GM21576 (cell line): ENCODE data around the gene CTAGE15.
A peak's percentile ranks its signal among the peaks of the same experiment; 100 is the strongest.
"Not testable (repeated sequence)": the region's sequence is repeated elsewhere in the genome, so short reads cannot be mapped to it uniquely, and the experiment has no call there.

Experiments used
- ATAC-seq: cut with Tn5 transposase; IDR thresholded peaks from one replicate; pipeline ENCODE4 v1.9.1; 2021; ENCODE audit warnings: mild to moderate bottlenecking, moderate library complexity; ENCODE audit not compliant: unreplicated experiment

CTAGE15 gene, protein sequence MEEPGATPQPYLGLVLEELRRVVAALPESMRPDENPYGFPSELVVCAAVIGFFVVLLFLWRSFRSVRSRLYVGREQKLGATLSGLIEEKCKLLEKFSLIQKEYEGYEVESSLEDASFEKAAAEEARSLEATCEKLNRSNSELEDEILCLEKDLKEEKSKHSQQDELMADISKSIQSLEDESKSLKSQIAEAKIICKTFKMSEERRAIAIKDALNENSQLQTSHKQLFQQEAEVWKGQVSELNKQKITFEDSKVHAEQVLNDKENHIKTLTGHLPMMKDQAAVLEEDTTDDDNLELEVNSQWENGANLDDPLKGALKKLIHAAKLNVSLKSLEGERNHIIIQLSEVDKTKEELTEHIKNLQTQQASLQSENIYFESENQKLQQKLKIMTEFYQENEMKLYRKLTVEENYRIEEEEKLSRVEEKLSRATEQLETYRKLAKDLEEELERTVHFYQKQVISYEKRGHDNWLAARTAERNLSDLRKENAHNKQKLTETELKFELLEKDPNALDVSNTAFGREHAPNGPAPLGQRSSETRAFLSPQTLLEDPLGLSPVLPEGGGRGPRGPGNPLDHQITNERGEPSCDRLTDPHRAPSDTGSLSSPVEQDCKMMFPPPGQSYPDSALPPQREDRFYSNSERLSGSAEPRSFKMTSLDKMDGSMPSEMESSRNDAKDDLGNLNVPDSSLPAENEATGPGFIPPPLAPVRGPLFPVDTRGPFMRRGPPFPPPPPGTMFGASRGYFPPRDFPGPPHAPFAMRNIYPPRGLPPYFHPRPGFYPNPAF

DNA sequence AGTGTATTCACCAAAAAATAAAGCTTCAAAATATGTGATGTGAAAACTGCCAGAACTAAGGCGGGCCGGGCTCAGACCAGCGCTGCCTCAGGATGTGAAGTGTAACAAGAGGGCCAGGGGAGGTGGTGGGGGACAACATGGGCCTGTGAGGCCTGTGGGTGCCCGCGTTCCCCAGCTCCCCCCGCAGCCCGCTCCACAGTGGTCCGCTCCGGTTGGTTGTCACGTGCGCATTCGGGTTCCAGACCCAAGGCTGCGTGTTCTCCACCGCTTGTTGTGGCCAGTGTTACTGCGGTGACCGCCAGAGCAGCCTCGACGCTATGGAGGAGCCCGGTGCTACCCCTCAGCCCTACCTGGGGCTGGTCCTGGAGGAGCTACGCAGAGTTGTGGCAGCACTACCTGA, at the start of gene CTAGE15:
CTAGE15 (plus strand) TSS at position 301 of the 400 bp plus-strand sequence; CDS start at position 318, 17 bp downstream.
- ATAC-seq = not testable (repeated sequence)

DNA sequence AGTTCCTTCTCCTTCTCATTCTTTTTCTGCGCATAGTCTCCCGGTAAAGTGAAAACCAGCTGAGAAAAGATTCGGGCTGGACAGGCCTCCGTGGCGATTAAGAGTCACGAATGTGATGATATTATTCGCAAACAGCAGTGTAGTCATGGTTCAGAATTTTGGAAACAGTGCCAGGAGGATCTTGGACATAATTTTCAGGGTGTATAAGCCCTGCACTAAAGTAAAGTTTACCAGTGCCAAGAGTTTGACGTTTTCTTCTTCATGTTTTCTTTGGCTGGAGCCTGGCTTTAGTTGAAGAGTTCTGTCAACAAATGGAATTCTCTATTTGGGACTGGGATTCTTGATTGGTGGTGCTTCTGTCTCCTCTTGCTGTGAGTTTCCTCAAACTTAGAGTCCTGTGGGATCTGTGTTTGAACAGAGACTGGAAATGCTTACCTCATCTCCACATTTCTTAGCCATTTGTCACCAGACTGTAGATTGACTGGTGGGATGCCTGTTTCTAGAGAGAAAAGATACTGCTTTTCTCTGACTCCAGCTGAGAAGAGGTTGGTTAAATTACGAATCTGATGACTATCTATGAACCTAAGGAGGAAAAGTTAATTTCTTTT, 49.2 kb upstream of the CTAGE15 start:
- ATAC-seq = not testable (repeated sequence)

DNA sequence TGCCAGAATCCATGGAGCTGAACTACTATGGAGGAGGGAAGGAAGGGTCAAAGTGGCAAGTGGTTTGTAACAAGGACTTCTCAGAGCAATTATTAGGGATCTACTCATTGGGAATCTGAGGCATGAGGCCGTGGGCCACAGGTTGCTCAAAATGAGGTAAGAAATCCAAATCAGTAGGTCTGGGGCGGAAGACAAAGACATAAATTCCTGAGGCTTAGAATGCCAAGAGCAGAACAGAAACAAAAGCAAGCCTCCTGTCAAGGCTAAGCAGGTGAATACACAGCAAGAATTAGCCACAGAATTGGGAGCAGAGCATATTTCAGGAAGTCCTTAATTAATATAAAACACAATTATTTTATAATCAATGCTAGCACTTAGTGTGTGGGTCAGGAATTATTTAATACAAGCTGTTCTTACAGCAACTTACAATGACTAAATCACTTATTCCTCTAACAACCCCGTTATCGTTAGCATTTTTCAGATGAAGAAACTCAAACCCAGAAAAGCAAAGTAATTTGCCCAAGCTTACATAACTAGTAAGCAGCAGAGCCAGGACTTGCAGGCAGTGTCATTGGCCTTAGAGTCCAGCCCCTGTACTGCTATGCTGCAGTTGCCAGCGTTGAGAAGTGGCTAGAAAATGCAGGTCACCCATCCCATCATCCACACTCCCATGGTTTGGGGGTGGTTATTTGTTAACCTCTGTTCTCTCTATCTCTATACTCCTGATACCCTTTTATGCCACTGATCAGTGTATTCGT, 40.3 kb upstream of the CTAGE15 start:
- not testable (repeated sequence) for ATAC-seq

DNA sequence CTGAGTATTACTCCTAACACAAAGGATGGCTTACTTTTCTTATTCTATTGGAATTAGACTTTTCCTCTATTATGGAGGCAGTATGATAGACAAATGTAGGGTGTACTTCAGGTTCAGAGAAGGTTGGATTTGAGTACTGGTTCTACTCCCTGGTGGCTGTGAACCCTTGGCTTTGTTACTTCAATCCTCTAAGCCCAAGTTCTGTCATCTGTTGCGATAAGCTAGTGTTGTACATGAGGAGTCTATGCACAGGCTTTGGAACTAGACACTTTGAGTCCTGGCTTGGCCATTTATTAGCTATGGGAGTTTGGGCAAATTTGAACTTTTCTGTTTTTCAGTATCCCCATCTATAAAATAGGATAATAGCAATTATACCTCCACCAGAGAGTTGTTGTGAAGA, 39.7 kb upstream of the CTAGE15 start:
- ATAC-seq = not testable (repeated sequence)

DNA sequence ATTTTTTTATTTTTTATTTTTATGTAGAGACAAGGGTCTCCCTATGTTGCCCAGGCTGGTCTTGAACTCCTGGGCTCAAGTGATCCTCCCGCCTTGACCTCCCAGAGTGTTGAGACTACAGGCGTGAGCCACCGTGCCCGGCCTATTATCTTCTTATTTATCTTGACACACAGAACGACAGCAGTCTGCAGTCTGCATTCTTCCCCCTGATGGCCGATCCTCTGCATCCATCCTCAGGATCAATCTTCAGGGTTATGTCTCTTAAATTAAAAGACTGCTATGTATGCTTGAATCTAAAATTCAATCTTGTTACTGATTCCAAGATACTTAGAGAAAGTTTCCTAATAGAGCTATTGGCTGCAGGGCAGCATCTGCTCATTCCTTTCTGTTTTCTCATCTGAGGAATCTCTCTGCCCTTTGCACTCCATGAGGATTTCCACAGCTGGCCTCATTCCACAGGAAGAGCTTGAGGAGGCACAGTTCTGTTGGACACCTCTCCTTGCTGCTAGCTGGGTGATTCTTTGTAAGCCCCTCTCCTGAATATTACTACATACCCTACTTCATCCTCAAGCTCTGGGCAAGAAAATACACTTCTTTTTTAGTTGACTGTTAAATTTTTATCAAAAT, 38.3 kb upstream of the CTAGE15 start:
- not testable (repeated sequence) for ATAC-seq

DNA sequence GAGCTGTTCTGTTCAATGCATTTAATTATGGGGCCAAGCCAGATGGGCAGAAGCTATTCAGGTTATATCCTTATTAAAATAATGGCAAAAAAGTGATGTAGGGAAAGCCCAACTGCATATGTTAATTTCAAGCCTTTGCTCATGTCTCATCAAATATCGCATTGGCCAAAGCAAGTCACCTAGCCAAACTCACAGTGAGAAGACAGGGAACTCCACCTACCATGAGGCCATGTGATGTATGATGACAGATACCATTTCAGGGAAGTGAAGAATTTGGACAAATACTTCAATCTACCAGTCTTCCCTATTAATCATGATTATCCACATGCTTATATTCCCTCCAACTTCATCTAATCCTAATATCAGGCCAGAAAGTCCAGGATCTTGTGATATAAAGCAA, 35.2 kb upstream of the CTAGE15 start:
- not testable (repeated sequence) for ATAC-seq

DNA sequence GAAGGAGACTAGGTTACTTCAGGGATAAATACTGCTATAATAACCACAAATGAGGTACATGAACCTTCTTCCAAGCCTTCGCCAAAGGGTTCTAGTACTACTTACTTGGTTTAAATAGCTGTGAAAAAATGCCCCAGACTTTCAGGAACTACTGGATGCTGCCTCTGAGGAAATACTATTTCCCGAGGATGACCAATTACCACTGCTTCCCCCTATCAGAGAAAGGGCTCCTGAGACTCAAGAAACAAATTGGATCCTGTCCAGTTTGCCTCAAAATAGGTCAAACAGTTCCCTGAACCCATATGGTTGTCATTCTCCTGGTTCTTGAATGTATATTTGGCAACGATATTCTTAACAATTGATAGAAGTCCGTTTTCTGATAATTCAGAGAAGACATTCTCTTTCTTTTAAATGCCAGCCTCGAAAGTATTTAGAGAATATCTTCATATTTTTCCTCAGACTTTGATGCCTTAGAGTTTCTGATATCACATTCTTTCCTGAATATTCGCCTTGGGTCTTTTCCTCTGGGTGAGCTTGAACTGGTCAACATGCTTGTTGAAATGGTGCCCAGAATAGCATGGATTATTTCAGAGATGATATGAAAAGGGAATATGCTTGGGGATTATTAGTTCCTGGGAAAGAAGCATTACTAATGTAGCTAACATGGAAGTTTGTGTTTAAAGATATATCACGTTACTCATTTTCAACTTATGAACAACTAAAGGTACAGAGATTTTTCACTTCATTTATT, 28.1 kb upstream of the CTAGE15 start:
- not testable (repeated sequence) for ATAC-seq

DNA sequence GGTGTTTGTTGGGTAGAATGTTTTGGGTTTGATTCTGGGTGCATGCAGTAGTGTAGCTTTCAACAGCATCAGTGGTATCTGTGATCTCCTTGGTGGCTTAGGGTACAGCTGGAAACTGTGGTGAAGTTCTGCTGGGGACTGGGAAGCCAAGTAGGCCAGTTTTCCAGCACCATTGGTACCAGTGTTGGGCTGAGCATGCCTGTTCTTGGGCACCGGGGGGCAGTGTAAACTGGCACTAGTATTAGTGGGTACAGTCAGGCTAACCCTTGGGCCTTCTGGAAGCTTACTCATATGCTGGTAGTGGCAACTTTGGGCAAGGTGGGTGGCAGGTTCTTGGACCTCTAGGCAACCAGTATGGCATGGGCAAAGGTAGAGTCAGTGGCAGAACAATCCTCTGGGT, 15.6 kb upstream of the CTAGE15 start:
- not testable (repeated sequence) for ATAC-seq

DNA sequence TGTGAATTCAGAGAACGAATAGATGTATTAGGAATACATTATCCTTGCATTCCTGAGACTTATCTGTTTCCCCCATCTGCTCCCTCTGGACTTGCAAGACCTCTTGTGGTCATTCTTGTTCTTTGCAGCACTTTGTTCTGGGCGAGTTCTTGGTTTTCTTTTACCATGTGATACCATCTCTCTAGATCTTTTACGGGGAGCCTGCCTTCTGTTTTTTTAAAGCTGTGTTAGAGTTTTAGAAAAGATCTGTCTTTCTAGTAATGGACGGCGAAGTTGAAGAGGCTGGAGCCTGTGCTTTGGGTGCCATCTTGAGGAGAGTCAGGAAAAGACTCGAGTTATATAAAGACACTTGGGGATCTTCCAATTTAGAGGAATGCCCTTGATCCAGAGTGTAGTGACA, 8.3 kb upstream of the CTAGE15 start:
- ATAC-seq = peak; percentile 60

DNA sequence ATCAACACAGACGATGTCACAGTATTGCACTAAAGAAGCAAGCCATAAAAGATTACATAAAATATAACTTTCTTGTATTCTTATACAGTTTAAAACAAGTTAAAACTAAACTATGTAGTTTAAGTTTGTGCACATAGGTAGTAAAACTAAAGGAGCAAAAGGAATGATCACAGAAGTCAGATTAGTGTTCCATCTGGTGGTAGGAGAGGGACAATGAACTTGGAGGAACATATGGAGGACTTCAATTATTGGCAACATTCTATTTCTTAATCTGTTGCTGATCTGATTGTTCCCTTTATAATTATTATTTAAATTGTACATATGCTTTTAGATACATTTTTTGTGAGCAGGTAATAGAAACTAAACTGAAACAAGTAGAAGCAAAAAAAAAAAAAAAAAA, 5.6 kb upstream of the CTAGE15 start:
- ATAC-seq = not testable (repeated sequence)

DNA sequence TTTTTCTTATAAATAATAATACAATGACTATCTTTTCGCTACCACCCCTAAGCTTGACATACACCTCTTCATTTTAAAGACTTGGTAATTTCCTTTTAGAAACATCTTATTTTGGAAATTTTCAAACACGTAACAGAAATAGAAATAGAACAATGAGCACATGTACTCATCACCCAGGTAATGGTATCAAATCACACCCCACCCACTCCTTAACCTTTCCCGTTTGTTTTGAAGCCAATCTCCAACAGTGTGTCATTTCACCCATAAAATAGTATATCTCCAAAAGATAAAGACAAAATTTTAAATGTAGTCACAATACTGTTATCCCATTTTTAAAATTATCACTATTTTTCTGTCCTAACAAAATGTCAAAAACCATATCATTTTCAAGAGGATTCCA, 16.6 kb downstream of the CTAGE15 start:
- ATAC-seq = not testable (repeated sequence)

DNA sequence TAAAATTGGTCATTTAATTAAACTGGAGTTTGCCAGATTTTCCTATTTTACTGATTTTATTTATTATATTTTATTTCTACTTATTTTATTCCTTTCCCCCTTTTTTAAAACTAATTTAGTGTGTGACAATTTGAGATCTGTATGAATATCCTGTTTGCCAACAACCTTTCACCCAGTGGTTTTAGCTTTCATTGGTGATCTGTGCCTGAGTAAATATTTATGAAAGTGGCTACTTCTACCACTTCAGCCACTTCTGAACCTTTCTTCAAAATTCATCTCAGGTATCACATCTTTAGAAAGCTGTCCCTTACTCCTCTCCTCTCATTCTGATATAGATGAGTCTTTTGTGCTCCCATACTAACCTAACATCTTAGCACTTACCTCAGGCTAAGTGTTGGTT, 18.3 kb downstream of the CTAGE15 start:
- not testable (repeated sequence) for ATAC-seq

DNA sequence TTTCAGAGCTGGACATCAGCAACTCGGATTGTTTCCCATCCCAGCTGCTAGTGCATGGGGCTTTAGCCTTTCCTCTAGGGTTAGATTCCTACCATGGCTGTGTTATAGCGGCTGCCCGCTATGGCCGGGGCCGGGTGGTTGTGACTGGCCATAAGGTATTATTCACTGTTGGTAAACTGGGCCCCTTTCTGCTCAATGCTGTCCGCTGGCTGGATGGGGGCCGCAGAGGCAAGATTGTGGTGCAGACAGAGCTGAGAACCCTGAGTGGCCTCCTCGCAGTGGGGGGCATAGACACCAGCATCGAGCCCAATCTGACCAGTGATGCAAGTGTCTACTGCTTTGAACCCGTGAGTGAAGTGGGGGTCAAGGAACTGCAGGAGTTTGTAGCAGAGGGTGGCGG, 26.5 kb downstream of the CTAGE15 start:
- ATAC-seq = not testable (repeated sequence)

DNA sequence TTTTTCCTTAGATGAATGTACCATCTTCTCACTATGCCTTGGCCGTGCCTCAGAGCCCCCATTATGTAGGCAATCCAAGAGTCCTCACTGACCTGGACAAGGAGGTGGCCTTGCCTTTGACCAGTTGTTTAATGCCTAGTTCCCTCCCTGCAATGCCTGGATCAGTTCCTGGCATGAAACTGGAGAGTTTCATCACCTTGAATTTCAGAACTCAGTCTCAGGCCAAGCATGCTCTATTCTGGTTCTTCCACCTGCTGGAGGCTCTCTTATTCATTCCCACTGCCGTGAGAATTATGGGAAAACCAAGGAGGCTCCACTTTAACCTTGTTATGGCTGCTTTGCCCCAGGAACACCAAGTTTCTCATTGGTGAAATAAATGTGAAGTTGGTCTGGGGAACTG, 31.9 kb downstream of the CTAGE15 start:
- not testable (repeated sequence) for ATAC-seq

DNA sequence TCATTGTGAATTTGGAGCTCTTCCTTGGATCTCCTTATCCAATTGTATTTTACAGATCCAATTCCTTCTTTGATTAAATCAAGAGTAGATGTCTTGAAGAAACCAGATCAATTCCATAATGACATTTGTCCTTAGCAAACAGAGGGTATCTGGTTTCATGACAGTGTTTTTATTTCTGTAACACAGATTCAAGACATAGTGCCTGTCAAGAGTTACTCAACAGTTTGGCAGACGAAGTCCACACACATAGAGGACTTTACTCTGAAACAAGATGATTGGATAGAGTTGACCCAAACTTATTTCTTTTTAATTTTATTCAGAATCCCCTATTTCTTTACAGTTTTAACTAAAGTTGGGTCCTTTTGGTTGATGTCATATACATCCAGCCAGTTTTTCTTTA, 34.5 kb downstream of the CTAGE15 start:
- not testable (repeated sequence) for ATAC-seq

DNA sequence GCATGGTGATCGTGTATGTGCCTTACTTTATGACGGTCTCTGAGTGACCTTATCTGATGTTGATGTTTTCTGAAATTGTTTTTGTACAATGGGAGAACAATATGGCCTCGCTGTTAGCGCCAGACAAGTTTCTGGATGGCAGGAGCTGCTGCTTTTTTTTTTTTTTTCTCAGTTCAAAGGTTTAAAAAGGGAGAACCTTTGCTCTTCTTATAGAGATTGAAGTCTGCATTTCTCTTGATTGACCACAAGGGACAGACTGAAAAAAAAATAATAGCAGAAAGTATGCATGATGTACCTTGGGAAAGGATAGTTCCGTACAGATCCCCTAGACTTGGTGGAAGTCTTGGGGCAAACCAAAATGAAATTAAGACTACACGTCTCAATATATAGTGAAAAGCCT, 43.9 kb downstream of the CTAGE15 start:
- ATAC-seq = not testable (repeated sequence)

DNA sequence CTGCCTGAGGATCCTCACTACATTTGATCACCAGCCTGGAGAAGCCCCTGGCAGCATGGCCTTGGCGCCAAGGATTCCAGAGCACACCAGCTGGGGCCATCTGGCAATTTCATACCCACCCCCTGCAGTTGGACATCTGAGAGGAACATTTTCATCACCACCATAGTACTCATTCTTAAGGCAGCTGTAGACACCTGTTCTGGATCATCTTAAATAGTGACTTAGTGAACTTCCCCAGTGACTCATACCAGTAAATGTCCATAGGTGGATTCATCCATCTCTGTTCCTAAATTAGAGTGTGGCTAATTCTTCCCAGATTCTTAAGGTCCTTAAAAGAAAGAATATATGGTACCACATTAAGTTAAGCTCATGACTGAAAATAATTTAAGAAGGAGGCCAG, 45.6 kb downstream of the CTAGE15 start:
- not testable (repeated sequence) for ATAC-seq

DNA sequence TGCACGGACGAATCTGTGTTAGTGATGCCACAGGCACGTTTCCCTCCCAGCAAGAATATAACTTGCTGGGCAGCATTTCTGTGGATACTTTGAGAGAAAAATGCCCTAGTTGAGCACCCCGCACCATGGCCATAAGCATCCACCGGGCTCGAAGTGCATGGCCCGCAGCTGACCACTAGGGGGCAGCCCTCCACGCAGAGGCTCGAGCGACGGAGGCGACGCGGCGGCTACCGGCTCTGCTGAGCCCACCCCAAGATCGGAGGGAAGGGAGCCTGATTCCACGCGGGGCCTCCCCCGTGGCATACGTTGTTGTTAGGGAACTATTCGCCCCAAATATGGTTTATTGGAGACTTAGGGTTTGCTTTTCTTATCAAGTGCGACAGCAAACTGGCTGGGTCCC, 48.5 kb downstream of the CTAGE15 start:
- ATAC-seq = peak; percentile 18

DNA sequence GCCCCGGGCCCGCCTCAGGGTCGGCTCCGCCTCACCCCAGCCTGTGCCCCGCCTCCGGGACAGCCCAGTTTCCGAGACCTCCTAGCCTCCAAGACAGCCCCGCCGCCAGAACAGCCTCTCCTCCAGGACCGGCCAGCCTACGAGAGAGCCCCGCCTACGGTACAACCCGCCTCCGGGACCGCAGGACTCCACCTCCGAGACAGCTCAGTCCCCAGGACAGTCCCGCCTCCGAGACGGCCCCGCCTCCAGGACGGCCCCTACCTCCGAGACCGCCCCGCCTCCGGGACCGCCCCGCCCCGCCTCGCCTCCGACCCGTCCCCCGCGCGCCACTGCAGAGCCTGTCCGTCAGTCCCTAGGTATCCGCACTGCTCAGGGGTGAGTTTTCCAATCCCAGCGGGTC, 49.0 kb downstream of the CTAGE15 start, which contains the start of gene TCAF2:
TCAF2 (plus strand) TSS at position 329 of the 400 bp plus-strand sequence.
- peak; percentile 85 for ATAC-seq
